CD14-positive monocyte (primary cell): ENCODE measurements around the gene VTI1A. TPM values are rescaled to one million over a fixed set of nuclear protein-coding genes. Genes with fewer than 3 reads are reported as not detected.

ENCODE experiments used
- DNase-seq, 3 donors: peaks; one replicate each; pipeline ENCODE4 v3.0.0-alpha.2; 2011 to 2022
- H2AFZ ChIP-seq: 2 replicates; pipeline ENCODE4 v1.6.0; 2012; ENCODE audit warnings: mild to moderate bottlenecking, low read depth, low read length, inconsistent platforms; ENCODE audit not compliant: insufficient read depth, poor library complexity, severe bottlenecking
- H3K27ac ChIP-seq, 2 donors: 1 replicate in 1 of 2; 2 replicates in 1 of 2; pipeline ENCODE4 v1.5.1; 2012 to 2013; ENCODE audit warnings: low read length in 2 of 2, control low read depth in 1 of 2, inconsistent platforms in 1 of 2, low read depth in 1 of 2, mild to moderate bottlenecking in 1 of 2
- H3K27me3 ChIP-seq, 2 donors: one replicate each; pipeline versions ENCODE4 v1.6.0 to v1.6.1; 2011 to 2013; ENCODE audit warnings: low read length in 2 of 2; ENCODE audit not compliant: control insufficient read depth in 2 of 2, insufficient read depth in 2 of 2
- H3K36me3 ChIP-seq, 2 donors: replicated peaks in 1 of 2; 1 replicate in 1 of 2; 2 replicates in 1 of 2; pipeline versions ENCODE4 v1.5.1 to v1.6.1; 2012 to 2013; ENCODE audit warnings: low read length in 2 of 2, control low read depth in 1 of 2, inconsistent platforms in 1 of 2, mild to moderate bottlenecking in 1 of 2; ENCODE audit not compliant: insufficient read depth in 2 of 2, control insufficient read depth in 1 of 2
- H3K4me1 ChIP-seq, 2 donors: 1 replicate in 1 of 2; 2 replicates in 1 of 2; pipeline versions ENCODE4 v1.5.1 to v1.6.1; 2012 to 2013; ENCODE audit warnings: low read length in 2 of 2, control low read depth in 1 of 2, inconsistent platforms in 1 of 2, mild to moderate bottlenecking in 1 of 2, moderate library complexity in 1 of 2; ENCODE audit not compliant: insufficient read depth in 2 of 2, control insufficient read depth in 1 of 2
- H3K4me2 ChIP-seq: replicated peaks from 2 replicates; pipeline ENCODE3; 2012; ENCODE audit warnings: low read length, moderate library complexity, mild to moderate bottlenecking; ENCODE audit not compliant: poor library complexity, severe bottlenecking; ENCODE audit errors: extremely low read depth
- H3K4me3 ChIP-seq, 3 experiments: fragments of 200-600 bp in 1 of 3; sonication (generic) in 1 of 3; replicated peaks in 1 of 3; 1 replicate in 2 of 3; 2 replicates in 1 of 3; pipeline ENCODE4 v1.5.1; 2011 to 2013; ENCODE audit warnings: low read length in 3 of 3, mild to moderate bottlenecking in 3 of 3, control low read depth in 2 of 3, low read depth in 2 of 3, inconsistent platforms in 1 of 3, moderate library complexity in 1 of 3
- H3K79me2 ChIP-seq: 2 replicates; pipeline ENCODE4 v1.6.0; 2012; ENCODE audit warnings: mild to moderate bottlenecking, control low read depth, inconsistent platforms, low read length, moderate library complexity; ENCODE audit not compliant: insufficient read depth
- H3K9ac ChIP-seq: 2 replicates; pipeline ENCODE4 v1.6.0; 2017; ENCODE audit warnings: low read length, mild to moderate bottlenecking; ENCODE audit not compliant: insufficient read depth, poor library complexity, severe bottlenecking
- H3K9me3 ChIP-seq, 2 donors: replicated peaks in 1 of 2; 1 replicate in 1 of 2; 2 replicates in 1 of 2; pipeline versions ENCODE4 v1.5.1 to v1.6.1; 2012 to 2013; ENCODE audit warnings: low read length in 2 of 2, control low read depth in 1 of 2; ENCODE audit not compliant: control insufficient read depth in 1 of 2, insufficient read depth in 1 of 2
- H4K20me1 ChIP-seq: 2 replicates; pipeline ENCODE4 v1.6.0; 2012; ENCODE audit warnings: mild to moderate bottlenecking, low read length, control low read depth, moderate library complexity; ENCODE audit not compliant: insufficient read depth
- H3K27ac Mint-ChIP-seq, 7 donors: one replicate each; pipeline ENCODE4 v1.8.0; 2020; ENCODE audit warnings: mild to moderate bottlenecking in 7 of 7, mixed read lengths in 7 of 7, moderate library complexity in 6 of 7, inconsistent platforms in 2 of 7
- H3K27me3 Mint-ChIP-seq, 3 donors: one replicate each; pipeline ENCODE4 v1.8.0; 2021 to 2022; ENCODE audit warnings: low read depth in 3 of 3, mild to moderate bottlenecking in 3 of 3, mixed read lengths in 3 of 3, moderate library complexity in 3 of 3, inconsistent platforms in 1 of 3
- H3K36me3 Mint-ChIP-seq, 2 donors: one replicate each; pipeline ENCODE4 v1.8.0; 2020; ENCODE audit warnings: mixed read lengths in 2 of 2, inconsistent platforms in 1 of 2, mild to moderate bottlenecking in 1 of 2
- H3K4me1 Mint-ChIP-seq: one replicate; pipeline ENCODE4 v1.8.0; 2020; ENCODE audit warnings: mild to moderate bottlenecking, mixed read lengths
- H3K4me3 Mint-ChIP-seq, 2 donors: one replicate each; pipeline ENCODE4 v1.8.0; 2020; ENCODE audit warnings: mild to moderate bottlenecking in 2 of 2, mixed read lengths in 2 of 2, moderate library complexity in 1 of 2
- H3K9me3 Mint-ChIP-seq, 7 donors: one replicate each; pipeline ENCODE4 v1.8.0; 2020 to 2022; ENCODE audit warnings: mixed read lengths in 7 of 7, mild to moderate bottlenecking in 6 of 7, moderate library complexity in 6 of 7, inconsistent platforms in 2 of 7
- WGBS: methylation state at CpG from one replicate; pipeline ENCODE4 v1.1.5; 2013; ENCODE audit warnings: missing lambda C conversion rate; ENCODE audit not compliant: insufficient coverage; 5-methylcytosine and 5-hydroxymethylcytosine counted together
- intact Hi-C, 2 donors: fragments of 100-400 bp; cut with micrococcal nuclease; formaldehyde crosslinking; loops; one replicate each; pipeline versions ENCODE4 v1.15.0 to v1.15.1; 2023
- polyA plus RNA-seq, 3 donors: library from polyadenylated mRNA; depleted of rRNA in 1 of 3; unstranded in 2 of 3; stranded (reverse) in 1 of 3; fragments of 300-500 nt in 2 of 3; fragments of >200 nt in 1 of 3; fragmentation: Illumina TruSeq in 2 of 3; gene quantifications; 1 replicate in 2 of 3; 2 replicates in 1 of 3; pipeline ENCODE4 v1.2.3, GENCODE V29; 2012 to 2021
- TF ChIP-seq, protein P1 (sequence below): fragments of 200-600 bp; IDR thresholded peaks from one replicate; pipeline ENCODE4 v1.8.0; 2022; ENCODE audit warnings: antibody characterized with exemption, mild to moderate bottlenecking

Gene VTI1A
- polyA plus RNA-seq, 3 donors, result 23.6 to 25.4 (median 24.1) TPM

DNA sequence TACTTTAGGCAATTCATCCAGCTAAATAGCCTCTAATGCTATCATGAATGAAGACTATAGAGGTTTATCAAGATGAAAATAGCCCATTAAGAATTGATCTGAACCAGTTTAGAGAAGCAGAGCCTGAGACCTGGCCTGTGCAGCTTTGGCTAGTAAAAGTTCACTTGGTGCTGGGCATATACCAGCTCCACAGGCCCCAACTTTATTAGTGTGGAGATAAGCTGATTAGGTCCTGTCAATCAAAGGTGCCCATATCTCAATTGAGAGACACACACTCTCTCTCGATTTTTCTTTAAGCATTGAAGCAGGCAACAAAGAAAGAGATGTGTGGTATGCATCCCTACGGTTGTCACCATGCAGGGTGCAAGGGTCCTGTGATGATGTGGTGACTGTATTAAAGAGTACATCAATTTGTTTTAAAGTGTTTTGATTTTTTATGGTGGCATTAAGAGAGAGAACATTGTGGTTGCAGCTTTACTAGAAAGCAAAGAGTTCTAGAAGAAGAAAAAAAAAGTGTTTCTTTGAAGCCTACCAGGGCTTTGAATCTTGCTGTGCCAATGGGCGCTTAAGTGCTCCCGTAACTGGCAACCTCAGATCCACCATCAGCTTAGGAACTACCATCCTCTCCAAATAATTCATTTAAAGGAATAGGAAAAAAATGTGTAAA, 111.6 kb downstream of the VTI1A start:
- Mint-ChIP-seq H3K27ac (peak overlapping the region in 1 of 7 donors; percentile 11), H3K27me3 (no peaks in the 10 kb centered on the region), H3K4me3 (no peak overlapping the region), H3K9me3 (no peaks in the 10 kb centered on the region), H3K36me3 (no peaks in the 10 kb centered on the region), H3K4me1 (no peaks in the 10 kb centered on the region)
- no peak overlapping the region for H3K27ac ChIP-seq
- H3K9me3 ChIP-seq, result no peaks in the 10 kb centered on the region
- no peaks in the 10 kb centered on the region for H3K4me1 ChIP-seq
- TF ChIP-seq, protein P1, sequence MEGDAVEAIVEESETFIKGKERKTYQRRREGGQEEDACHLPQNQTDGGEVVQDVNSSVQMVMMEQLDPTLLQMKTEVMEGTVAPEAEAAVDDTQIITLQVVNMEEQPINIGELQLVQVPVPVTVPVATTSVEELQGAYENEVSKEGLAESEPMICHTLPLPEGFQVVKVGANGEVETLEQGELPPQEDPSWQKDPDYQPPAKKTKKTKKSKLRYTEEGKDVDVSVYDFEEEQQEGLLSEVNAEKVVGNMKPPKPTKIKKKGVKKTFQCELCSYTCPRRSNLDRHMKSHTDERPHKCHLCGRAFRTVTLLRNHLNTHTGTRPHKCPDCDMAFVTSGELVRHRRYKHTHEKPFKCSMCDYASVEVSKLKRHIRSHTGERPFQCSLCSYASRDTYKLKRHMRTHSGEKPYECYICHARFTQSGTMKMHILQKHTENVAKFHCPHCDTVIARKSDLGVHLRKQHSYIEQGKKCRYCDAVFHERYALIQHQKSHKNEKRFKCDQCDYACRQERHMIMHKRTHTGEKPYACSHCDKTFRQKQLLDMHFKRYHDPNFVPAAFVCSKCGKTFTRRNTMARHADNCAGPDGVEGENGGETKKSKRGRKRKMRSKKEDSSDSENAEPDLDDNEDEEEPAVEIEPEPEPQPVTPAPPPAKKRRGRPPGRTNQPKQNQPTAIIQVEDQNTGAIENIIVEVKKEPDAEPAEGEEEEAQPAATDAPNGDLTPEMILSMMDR, result no peak
- H3K4me3 ChIP-seq, result no peak overlapping the region
- H3K9ac ChIP-seq, result no peak overlapping the region
- no peaks in the 10 kb centered on the region for H3K79me2 ChIP-seq
- H3K36me3 ChIP-seq, result no peaks in the 10 kb centered on the region
- intact Hi-C loops, result no loop called here
- no peak for DNase-seq
- no peaks in the 10 kb centered on the region for H3K27me3 ChIP-seq
- peaks cover 5% of the 10 kb centered on the region for H4K20me1 ChIP-seq
- WGBS, result 100% methylated on average over 1 of the region's 4 CpGs
- no peak overlapping the region for H2AFZ ChIP-seq
- no peak overlapping the region for H3K4me2 ChIP-seq

DNA sequence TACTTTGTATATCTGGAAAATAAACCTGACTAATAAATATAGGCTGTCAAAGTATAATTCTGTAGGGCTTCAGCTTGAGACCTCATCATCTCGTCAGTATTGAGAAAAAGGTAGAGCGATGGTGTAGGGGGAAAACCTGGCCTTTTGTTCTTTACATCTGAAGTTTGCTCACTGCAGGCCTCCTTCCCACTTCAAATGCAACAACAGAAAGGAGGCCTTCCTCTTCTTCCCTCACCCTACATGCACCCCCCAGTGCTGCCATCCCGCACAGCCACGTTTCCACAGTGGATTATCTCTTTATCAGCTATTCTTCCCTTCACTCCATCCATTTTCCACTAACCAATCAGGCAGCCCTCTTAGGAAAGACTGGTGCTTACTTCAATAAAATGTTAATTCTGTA, 112.3 kb downstream of the VTI1A start:
- no peaks in the 10 kb centered on the region for H3K36me3 ChIP-seq
- no peaks in the 10 kb centered on the region for H3K27me3 Mint-ChIP-seq

More for the DNA sequence above, 112.3 kb downstream of the VTI1A start:
- TF ChIP-seq, protein P1, result no peak
- H3K4me3 ChIP-seq, result no peak overlapping the region
- DNase-seq, result no peak
- no peak overlapping the region for H2AFZ ChIP-seq
- Mint-ChIP-seq H3K4me3 (no peak overlapping the region), H3K36me3 (no peaks in the 10 kb centered on the region), H3K4me1 (no peaks in the 10 kb centered on the region), H3K27ac (no peak overlapping the region), H3K9me3 (no peaks in the 10 kb centered on the region)
- WGBS, result 100% methylated on average over 2 of the region's 4 CpGs
- H3K9me3 ChIP-seq, result no peaks in the 10 kb centered on the region
- H3K27ac ChIP-seq, result no peak overlapping the region
- intact Hi-C loops, result no loop called here
- H3K9ac ChIP-seq, result no peak overlapping the region
- no peaks in the 10 kb centered on the region for H3K27me3 ChIP-seq
- no peak overlapping the region for H3K4me2 ChIP-seq
- H3K79me2 ChIP-seq, result no peaks in the 10 kb centered on the region
- no peaks in the 10 kb centered on the region for H3K4me1 ChIP-seq
- H4K20me1 ChIP-seq, result peaks cover 5% of the 10 kb centered on the region
